SK-N-SH (cell line): ENCODE results near the gene ZNF14.
"Not testable (repeated sequence)": the region's sequence is repeated elsewhere in the genome, so short reads cannot be mapped to it uniquely, and the experiment has no call there.

Source experiments
- POLR2AphosphoS5 ChIP-seq: IDR thresholded peaks from 2 replicates; pipeline ENCODE4 v1.6.1; 2012; ENCODE audit warnings: low read depth, low read length
- RXRA ChIP-seq: IDR thresholded peaks from 2 replicates; pipeline ENCODE4 v1.4.0; 2012; ENCODE audit warnings: low read depth, mild to moderate bottlenecking, borderline replicate concordance
- YY1 ChIP-seq: IDR thresholded peaks from 2 replicates; pipeline ENCODE4 v1.4.0; 2012; ENCODE audit warnings: low read depth, mild to moderate bottlenecking
- TF ChIP-seq, protein P1 (sequence below): fragments of 200-600 bp; sonication (generic); IDR thresholded peaks from 2 replicates; pipeline ENCODE4 v1.6.1; 2017; ENCODE audit warnings: antibody characterized with exemption, mild to moderate bottlenecking, moderate library complexity
- TF ChIP-seq, protein P2 (sequence below): IDR thresholded peaks from 2 replicates; pipeline ENCODE4 v1.4.0; 2012; ENCODE audit warnings: low read depth
- TF ChIP-seq, protein P3 (sequence below): IDR thresholded peaks from 2 replicates; pipeline ENCODE4 v1.6.1; 2012; ENCODE audit warnings: mild to moderate bottlenecking, low read depth, low read length, moderate library complexity

DNA sequence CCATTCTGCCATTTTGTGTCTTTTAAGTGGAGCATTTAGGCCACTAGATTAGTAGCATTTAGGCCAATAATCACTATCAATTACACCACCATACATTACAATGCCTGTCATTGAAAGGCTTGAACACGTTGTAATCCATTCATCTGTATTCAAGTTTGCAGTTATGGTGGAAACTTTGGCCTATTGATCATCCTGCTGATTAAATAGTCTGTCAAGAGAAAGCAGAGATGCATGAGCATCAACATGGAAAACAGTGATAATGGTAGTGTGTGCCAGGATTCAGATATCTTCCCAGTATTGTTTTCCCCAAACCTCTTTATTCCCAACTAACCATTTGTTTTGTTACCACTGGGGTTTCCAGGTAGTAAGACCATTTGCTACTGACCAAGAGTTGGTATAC lies 32.4 kb downstream of the ZNF14 start:
- TF ChIP-seq, protein P1, sequence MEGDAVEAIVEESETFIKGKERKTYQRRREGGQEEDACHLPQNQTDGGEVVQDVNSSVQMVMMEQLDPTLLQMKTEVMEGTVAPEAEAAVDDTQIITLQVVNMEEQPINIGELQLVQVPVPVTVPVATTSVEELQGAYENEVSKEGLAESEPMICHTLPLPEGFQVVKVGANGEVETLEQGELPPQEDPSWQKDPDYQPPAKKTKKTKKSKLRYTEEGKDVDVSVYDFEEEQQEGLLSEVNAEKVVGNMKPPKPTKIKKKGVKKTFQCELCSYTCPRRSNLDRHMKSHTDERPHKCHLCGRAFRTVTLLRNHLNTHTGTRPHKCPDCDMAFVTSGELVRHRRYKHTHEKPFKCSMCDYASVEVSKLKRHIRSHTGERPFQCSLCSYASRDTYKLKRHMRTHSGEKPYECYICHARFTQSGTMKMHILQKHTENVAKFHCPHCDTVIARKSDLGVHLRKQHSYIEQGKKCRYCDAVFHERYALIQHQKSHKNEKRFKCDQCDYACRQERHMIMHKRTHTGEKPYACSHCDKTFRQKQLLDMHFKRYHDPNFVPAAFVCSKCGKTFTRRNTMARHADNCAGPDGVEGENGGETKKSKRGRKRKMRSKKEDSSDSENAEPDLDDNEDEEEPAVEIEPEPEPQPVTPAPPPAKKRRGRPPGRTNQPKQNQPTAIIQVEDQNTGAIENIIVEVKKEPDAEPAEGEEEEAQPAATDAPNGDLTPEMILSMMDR, result not testable (repeated sequence)
- TF ChIP-seq, protein P2, sequence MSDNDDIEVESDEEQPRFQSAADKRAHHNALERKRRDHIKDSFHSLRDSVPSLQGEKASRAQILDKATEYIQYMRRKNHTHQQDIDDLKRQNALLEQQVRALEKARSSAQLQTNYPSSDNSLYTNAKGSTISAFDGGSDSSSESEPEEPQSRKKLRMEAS, result not testable (repeated sequence)
- TF ChIP-seq POLR2AphosphoS5, YY1, RXRA: not testable (repeated sequence)
- TF ChIP-seq, protein P3, sequence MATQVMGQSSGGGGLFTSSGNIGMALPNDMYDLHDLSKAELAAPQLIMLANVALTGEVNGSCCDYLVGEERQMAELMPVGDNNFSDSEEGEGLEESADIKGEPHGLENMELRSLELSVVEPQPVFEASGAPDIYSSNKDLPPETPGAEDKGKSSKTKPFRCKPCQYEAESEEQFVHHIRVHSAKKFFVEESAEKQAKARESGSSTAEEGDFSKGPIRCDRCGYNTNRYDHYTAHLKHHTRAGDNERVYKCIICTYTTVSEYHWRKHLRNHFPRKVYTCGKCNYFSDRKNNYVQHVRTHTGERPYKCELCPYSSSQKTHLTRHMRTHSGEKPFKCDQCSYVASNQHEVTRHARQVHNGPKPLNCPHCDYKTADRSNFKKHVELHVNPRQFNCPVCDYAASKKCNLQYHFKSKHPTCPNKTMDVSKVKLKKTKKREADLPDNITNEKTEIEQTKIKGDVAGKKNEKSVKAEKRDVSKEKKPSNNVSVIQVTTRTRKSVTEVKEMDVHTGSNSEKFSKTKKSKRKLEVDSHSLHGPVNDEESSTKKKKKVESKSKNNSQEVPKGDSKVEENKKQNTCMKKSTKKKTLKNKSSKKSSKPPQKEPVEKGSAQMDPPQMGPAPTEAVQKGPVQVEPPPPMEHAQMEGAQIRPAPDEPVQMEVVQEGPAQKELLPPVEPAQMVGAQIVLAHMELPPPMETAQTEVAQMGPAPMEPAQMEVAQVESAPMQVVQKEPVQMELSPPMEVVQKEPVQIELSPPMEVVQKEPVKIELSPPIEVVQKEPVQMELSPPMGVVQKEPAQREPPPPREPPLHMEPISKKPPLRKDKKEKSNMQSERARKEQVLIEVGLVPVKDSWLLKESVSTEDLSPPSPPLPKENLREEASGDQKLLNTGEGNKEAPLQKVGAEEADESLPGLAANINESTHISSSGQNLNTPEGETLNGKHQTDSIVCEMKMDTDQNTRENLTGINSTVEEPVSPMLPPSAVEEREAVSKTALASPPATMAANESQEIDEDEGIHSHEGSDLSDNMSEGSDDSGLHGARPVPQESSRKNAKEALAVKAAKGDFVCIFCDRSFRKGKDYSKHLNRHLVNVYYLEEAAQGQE, result not testable (repeated sequence)
